ENCODE measurements around the gene EMC8. TPM values are rescaled to one million over a fixed set of nuclear protein-coding genes. Genes with fewer than 3 reads are reported as not detected.

EMC8 gene
- total RNA-seq, 1 donor from 2014 or later = 57.1 TPM

DNA sequence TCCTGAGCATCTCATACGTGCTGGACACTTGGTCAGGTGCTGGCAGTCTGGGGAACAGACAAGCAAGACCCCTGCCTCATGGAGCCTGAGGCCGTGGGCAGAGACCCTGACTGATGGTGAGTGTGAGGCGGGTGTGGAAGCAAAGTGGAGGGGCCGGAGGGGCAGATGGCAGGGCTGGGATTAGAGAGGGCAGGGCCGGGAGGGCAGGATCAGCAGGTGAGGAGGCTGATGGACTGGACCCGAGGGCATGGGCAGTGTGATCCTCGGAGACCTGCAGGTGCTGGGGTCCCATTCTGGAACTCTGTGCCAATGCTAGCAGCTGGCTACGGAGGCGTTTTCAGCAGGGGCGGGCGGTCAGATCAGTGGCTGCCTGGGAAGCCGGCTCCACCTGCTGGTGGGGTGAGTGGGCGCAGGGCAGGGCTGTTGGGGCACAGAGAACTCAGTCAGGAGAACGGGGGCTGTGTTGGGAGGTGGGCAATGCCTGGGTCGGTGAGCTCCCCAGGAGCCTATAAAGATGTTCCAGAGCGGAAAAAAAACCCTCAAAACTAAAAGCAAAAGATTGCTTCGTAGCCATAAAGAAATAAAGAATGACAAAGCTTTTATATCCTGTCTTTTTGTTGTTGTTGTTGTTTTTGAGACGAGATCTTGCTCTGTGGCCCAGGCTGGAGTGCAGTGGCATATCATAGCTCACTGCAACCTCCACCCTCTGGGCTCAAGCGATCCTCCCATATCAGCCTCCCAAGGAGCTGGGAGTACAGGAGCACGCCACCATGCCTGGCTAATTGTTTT lies 39.5 kb downstream of the EMC8 start:
- DNase-seq = peak; percentile 66
- no peaks in the 10 kb centered on the region for H3K36me3 Mint-ChIP-seq (ENCODE audit: low read depth)
- H3K27me3 Mint-ChIP-seq = peaks cover 20% of the 10 kb centered on the region
- intact Hi-C loops (cut with micrococcal nuclease) = no loop called here
- H3K4me3 Mint-ChIP-seq = no peak overlapping the region
- H3K27ac Mint-ChIP-seq = no peak overlapping the region
- H3K9me3 Mint-ChIP-seq = no peaks in the 10 kb centered on the region
- H3K4me1 Mint-ChIP-seq = peaks cover 9% of the 10 kb centered on the region

DNA sequence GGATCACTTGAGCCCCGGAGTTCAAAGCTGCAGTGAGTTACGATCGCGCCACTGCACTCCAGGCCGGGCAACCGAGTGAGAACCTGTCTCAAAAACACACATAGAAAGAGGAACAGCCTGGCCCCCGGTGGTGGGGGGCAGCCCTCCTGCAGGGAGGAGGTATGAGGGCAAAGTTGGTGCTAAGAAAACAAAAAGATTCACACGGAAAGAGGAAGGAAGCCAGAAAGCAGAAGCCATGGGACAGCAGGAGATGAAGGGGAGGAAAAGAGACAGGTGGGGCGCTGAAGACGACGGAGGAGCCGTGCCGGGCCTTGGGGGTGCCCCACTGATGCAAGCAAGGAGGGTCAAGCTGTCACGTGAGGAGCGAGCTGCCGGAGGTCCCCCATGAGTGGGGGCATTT lies 40.2 kb downstream of the EMC8 start:
- H3K4me3 Mint-ChIP-seq = no peak overlapping the region
- H3K36me3 Mint-ChIP-seq (ENCODE audit: low read depth) = no peaks in the 10 kb centered on the region
- intact Hi-C loops (cut with micrococcal nuclease) = no loop called here
- peaks cover 9% of the 10 kb centered on the region for H3K4me1 Mint-ChIP-seq
- H3K27me3 Mint-ChIP-seq = peaks cover 20% of the 10 kb centered on the region
- no peaks in the 10 kb centered on the region for H3K9me3 Mint-ChIP-seq
- no peak for DNase-seq
- H3K27ac Mint-ChIP-seq = no peak overlapping the region

DNA sequence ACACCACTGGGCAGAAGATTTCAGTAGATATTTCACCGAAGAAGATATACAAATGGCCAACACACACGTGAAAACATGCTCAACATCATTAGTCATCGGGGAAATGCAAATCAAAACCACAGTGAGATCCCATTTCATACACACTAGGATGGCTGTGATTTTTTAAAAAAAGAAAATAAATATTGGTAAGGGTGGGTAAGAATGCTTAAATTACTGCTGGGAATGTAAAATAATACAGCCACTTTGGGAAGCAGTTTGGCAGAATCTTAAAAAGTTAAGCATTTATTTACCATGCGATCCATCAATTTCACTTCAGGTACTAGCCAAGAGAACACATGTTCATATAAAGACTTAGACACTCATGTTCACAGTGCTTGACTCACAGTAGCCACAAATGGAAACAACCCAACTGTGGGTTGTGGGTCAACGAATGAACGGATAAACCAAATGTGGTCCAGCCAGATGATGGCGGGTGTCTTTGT lies 42.0 kb downstream of the EMC8 start:
- Mint-ChIP-seq H3K9me3 (no peaks in the 10 kb centered on the region), H3K27ac (no peak overlapping the region), H3K4me3 (no peak overlapping the region), H3K36me3 (ENCODE audit: low read depth) (no peaks in the 10 kb centered on the region), H3K27me3 (peaks cover 27% of the 10 kb centered on the region), H3K4me1 (peaks cover 9% of the 10 kb centered on the region)
- no peak for DNase-seq
- intact Hi-C loops (cut with micrococcal nuclease) = no loop called here

DNA sequence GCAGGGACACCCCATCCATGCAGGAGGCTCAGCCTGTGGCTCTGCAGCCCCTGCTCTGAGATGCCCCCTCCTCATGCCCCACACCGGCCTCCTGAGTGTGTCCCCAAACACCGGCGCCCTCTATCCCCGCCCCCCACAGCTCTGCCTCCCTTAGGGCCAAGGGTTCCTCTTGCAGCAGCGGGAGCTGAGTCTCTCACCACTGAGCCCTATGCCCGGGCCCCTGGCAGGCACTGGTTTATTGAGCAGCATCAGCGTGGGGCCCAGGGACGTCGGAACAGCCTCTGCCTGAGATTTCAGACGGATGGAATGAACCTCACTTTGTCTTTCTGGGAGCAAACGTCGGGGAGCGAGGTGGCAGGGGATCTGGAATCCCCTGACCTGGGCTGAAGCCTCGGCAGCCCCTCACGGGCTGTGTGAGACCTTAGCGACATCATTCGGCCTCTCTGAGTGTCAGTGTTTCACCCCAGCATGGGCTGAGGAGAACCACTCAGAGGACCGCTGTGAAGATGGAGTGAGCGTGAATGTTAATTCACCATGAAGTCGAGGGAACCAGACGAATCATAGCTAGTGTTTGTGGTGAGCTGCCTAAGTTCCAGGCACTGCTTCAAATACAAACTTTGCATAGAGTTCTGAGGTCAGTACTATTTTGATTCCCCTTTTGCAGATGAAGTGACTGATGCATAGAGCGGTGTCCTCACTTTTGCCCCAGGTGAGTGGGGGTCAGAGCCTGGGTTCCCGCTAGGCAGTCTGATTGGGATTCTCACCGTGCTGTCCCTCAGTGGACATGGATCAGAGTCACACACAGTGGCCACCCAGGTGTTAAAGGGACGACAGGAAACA lies 43.2 kb downstream of the EMC8 start:
- intact Hi-C loops (cut with micrococcal nuclease) = no loop called here
- H3K27me3 Mint-ChIP-seq = peaks cover 35% of the 10 kb centered on the region
- H3K4me1 Mint-ChIP-seq = peaks cover 11% of the 10 kb centered on the region
- H3K36me3 Mint-ChIP-seq (ENCODE audit: low read depth) = no peaks in the 10 kb centered on the region
- H3K9me3 Mint-ChIP-seq = no peaks in the 10 kb centered on the region
- DNase-seq = no peak
- no peak overlapping the region for H3K27ac Mint-ChIP-seq
- H3K4me3 Mint-ChIP-seq = no peak overlapping the region

DNA sequence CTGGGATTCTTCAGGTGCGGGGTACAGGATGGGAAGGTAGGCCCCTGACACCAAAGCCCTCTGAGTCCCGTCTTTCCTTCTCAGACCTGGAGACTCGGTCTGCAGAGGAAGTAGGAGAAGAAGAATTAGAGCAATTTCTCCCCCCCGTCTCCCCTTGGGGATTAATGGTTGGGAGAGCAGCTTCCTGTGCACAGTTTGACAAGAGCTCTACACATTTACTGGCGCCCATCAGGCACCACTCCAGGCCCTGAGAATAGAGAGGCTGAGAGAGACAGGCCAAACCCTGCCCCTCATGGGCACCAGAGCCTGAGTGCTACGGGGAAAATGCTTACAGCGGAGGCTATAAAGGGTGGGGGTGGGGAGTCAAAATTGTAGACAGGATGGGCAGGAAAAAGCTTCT lies 44.9 kb downstream of the EMC8 start:
- Mint-ChIP-seq H3K4me3 (no peak overlapping the region), H3K27me3 (peaks cover 32% of the 10 kb centered on the region), H3K4me1 (peaks cover 14% of the 10 kb centered on the region), H3K27ac (no peak overlapping the region), H3K9me3 (no peaks in the 10 kb centered on the region), H3K36me3 (ENCODE audit: low read depth) (no peaks in the 10 kb centered on the region)
- intact Hi-C loops (cut with micrococcal nuclease) = no loop called here
- no peak for DNase-seq

DNA sequence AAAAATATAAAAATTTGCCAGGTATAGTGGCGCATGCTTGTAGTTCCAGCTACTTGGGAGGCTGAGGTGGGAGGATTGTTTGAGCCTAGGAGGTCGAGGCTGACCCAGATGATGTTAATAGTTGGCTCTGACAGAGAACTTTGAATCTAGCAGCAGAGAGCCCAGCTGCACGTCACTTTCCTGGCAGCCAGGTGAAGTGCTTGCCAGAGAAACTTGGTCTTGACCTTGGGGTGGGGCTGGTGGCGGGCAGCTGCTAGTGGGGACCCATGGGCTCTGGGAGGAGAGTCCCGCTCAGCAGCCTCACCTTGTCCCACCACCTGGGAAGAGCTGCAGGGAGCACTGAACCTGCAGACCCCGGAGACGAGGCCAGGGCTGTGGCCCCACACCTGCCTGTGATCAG lies 45.4 kb downstream of the EMC8 start:
- H3K4me1 Mint-ChIP-seq = peaks cover 11% of the 10 kb centered on the region
- H3K4me3 Mint-ChIP-seq = no peak overlapping the region
- no peak for DNase-seq
- H3K27me3 Mint-ChIP-seq = peaks cover 29% of the 10 kb centered on the region
- H3K9me3 Mint-ChIP-seq = no peaks in the 10 kb centered on the region
- H3K36me3 Mint-ChIP-seq (ENCODE audit: low read depth) = no peaks in the 10 kb centered on the region
- H3K27ac Mint-ChIP-seq = no peak overlapping the region
- intact Hi-C loops (cut with micrococcal nuclease) = no loop called here

DNA sequence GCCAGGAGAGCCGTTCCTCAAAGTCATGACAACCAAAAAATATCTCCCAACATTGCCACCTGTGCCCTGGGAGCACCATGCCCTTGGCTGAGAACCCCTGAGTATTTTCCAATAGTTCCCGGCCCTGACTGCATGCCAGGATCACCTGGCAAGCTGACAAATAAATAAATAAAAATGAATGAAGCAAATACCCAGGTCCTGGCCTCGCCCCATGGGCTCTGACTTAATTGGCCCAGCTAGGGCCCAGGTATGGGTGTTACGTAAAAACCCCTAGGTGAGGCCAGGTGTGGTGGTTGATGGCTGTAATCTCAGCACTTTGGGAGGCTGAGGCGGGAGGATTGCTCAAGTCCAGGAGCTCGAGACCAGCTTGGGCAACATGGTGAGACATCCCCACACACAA lies 45.8 kb downstream of the EMC8 start:
- Mint-ChIP-seq H3K36me3 (ENCODE audit: low read depth) (no peaks in the 10 kb centered on the region), H3K4me3 (no peak overlapping the region), H3K9me3 (no peaks in the 10 kb centered on the region), H3K27ac (no peak overlapping the region), H3K27me3 (peaks cover 26% of the 10 kb centered on the region), H3K4me1 (peaks cover 8% of the 10 kb centered on the region)
- intact Hi-C loops (cut with micrococcal nuclease) = no loop called here
- DNase-seq = no peak

DNA sequence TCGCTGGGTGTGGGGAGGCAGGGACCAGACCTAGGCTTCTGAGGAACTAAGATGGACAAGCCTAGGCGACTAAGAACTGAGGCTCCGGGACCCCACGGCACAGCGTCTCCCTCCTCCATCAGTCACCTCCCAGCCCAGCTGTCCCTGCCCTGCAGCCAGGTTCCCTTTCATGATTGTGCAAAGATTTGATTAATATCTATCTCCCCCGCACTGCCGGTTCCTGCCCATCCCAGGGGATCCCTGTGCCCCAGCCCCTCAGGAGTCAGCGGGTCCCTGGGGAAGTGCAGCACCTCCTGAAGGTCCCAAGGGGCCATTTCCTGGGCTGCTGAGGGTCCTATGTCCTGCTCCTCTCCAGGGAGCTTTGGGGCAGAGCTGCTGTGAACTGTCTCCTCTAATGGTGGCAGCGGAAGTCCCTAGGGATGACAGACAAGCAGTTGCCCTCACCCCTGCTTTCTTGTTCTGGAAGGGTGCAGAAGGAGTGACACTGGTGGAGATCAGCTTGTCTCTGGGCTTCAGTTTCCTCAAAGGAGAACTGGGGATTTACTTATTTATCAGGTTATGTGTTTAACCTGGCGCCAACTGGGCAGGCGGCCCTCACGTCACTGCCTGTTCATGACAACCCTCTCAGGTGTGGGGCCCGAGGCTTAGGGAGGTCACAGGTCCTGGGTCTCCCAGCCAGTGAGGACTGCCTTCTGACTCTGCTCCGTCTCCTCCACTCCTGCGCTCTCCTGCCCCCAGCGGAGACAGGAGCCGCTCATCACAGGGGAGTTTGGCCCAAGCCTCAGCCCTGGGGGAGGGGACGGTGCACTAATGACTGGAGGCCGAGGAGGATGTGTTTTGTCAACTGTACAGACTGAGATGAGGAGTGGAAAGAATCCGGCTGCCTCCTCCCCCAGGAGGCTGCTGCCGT lies 46.6 kb downstream of the EMC8 start:
- no peaks in the 10 kb centered on the region for H3K36me3 Mint-ChIP-seq (ENCODE audit: low read depth)
- H3K4me1 Mint-ChIP-seq = peaks cover 8% of the 10 kb centered on the region

DNA sequence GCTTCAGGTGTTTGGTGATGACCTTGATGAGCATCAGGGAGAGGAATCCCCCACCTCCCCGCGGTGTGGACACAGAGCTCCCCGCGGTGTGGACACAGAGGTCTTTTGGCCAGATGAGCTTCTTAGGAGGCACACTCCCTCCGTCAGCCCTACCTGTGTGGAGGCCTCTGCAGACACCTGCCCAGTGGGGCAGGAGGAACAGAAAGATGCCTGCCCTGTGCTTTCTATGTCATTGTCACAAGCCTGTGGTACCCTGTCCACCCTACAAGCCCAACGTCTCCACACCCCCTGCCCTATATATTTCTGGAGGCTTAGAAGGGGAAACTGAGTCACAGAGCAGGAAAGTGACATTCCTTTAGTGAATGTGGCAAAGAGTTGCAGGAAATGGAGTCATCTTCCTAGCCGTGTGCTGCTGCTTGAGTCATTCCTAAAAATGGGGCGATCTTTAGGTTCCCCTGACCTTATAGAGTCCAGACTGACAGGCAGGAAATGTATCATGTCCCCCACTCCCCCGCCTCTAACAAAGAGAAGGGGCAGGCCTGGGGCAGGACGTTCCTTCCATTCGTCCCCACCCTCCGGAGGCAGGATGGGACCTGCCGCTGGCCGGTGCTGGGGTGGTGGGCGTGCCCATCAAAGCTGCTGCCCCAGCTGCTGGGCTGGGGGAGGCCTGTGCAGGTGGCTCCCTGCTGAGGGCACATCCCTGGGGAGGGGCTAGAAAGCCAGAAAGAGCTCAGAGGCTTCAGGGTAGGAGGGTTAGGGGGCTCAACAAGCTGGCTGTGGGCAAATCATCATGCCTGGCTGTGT lies 47.4 kb downstream of the EMC8 start:
- peaks cover 34% of the 10 kb centered on the region for H3K27me3 Mint-ChIP-seq
- no peak for DNase-seq
- H3K4me1 Mint-ChIP-seq = peaks cover 9% of the 10 kb centered on the region
- no peaks in the 10 kb centered on the region for H3K9me3 Mint-ChIP-seq
- intact Hi-C loops (cut with micrococcal nuclease) = no loop called here
- no peak overlapping the region for H3K4me3 Mint-ChIP-seq
- no peak overlapping the region for H3K27ac Mint-ChIP-seq
- H3K36me3 Mint-ChIP-seq (ENCODE audit: low read depth) = no peaks in the 10 kb centered on the region

More for the DNA sequence above, 46.6 kb downstream of the EMC8 start:
- Mint-ChIP-seq H3K9me3 (no peaks in the 10 kb centered on the region), H3K27me3 (peaks cover 32% of the 10 kb centered on the region), H3K4me3 (no peak overlapping the region), H3K27ac (no peak overlapping the region)
- intact Hi-C loops (cut with micrococcal nuclease) = no loop called here
- DNase-seq = no peak

DNA sequence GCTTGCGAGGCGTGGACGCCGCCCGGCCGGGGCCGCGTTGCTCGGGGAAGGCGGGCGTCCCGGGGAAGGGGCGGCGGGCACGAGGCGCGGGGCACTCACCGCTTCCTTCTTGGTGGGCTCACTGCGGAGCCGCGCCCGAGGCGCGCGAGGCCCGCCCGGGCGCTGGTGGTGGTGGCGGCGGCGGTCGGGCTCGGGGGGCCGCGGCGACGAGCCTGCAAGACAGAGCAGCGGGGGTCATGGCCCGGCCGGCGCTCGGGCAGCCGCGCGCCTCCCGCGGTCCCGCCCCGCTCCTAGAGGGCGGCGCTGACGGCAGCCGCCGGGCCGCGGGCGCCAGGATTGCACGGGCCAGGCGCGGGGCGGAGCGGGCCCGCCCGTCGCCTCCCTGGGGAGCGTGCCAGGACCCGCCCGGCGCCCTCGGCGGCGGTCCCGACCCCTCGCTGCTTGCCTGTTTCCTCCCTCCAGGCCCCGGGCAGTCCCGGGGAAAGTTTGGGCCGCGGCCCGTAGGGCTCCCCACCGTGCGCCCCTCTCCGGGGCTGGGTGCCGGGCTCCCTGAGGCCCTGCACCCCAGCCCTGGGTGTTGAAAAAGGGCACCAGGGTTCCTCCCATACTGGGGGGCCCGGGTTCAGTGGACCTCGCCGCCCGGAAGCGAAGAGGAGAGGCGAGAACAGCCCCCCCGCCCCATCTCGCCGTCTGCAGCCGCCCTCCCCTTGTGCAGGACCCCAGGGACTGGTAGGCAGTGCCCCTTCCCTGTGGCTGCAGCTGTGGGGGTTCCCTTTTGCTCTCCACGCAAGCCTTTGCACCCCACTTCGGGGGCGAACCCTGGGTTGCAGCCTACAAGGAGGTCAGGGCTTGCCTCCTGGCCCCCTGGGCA lies 48.3 kb downstream of the EMC8 start, which contains the start of gene C16orf74:
C16orf74 (minus strand) TSS at position 270 of the 871 bp plus-strand sequence. CDS start 15,879 bp downstream, outside the sequence.
- DNase-seq = peak; percentile 66
- Mint-ChIP-seq H3K9me3 (no peaks in the 10 kb centered on the region), H3K4me3 (peak within 1 kb of the TSS; percentile 79), H3K27ac (no peak within 1 kb of the TSS), H3K27me3 (peaks cover 34% of the 10 kb centered on the region), H3K36me3 (ENCODE audit: low read depth) (no peaks in the 10 kb centered on the region), H3K4me1 (peaks cover 9% of the 10 kb centered on the region)
- intact Hi-C loops (cut with micrococcal nuclease) = no loop called here

DNA sequence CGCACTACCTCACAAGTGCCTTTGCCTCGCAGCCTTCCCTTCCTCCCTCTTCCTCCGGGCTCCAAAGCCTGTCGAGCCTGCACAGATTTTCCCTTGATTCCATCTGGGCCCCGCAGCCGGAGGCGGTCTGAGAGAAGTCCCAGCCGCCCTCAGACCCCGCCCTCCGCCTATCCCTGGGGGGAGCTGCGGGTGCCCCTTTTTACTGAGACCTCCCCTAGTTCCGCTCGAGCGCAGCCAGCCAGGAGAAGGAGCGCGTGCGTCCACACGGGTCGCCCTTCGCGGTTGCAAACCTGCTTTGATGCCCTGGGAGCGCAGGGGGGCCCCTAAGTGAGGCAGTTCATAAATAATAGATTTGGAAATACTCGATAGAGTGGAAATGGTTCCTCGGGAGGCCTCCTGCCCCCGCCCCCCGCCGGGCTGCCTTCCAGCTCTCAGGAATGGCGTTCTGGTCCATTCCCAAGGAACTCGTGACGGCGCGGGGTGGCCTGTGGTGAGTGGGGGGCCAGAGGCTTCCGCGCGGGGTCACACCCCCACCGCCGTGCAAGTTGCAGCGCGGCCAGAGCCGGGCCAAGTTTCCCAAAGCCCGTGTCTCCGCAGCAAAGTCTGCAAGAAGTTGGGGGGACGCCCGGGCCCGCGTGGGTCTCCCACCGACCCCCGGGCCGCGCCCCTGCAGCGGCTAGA lies 49.1 kb downstream of the EMC8 start:
- intact Hi-C loops (cut with micrococcal nuclease) = no loop called here
- H3K27me3 Mint-ChIP-seq = peaks cover 37% of the 10 kb centered on the region

DNA sequence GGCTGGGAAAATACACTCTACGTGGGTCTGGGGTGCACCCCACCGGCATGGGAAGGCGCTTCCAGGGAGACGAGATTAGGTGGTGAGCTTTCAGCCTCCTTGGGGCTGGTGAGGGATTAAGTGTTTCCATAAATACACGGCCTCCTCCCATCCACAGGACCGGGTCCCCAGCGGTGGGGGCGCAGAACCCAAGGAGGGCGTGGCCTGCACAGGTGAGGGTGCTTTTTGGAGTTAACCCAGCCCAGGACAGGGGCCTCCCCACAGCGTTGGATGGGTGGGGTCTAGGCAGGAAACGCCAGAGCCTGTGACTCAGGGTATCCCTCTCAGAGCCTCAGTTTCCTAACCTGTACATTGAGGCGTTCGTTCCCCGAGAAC lies 49.6 kb downstream of the EMC8 start:
- DNase-seq = no peak
- Mint-ChIP-seq H3K4me3 (peak overlapping the region; percentile 79), H3K4me1 (peaks cover 9% of the 10 kb centered on the region), H3K27ac (no peak overlapping the region), H3K9me3 (no peaks in the 10 kb centered on the region), H3K27me3 (peaks cover 37% of the 10 kb centered on the region), H3K36me3 (ENCODE audit: low read depth) (no peaks in the 10 kb centered on the region)
- intact Hi-C loops (cut with micrococcal nuclease) = no loop called here

More for the DNA sequence above, 49.1 kb downstream of the EMC8 start:
- Mint-ChIP-seq H3K9me3 (no peaks in the 10 kb centered on the region), H3K4me3 (peak overlapping the region; percentile 79), H3K36me3 (ENCODE audit: low read depth) (no peaks in the 10 kb centered on the region), H3K27ac (no peak overlapping the region), H3K4me1 (peaks cover 9% of the 10 kb centered on the region)
- no peak for DNase-seq
